Hematopoietic multipotent progenitor cell (in vitro differentiated cells): ENCODE results near the gene HTRA1. TPM values are rescaled to one million over a fixed set of nuclear protein-coding genes. Genes with fewer than 3 reads are reported as not detected.

ENCODE experiments used
- DNase-seq, 3 donors: peaks; one replicate each; pipeline ENCODE4 v3.0.0-alpha.2; 2011 to 2015; ENCODE audit warnings: low read depth in 2 of 3, low spot score in 2 of 3
- total RNA-seq: library from RNA; depleted of rRNA; stranded (reverse); fragments of >200 nt; gene quantifications from one replicate; pipeline ENCODE4 v1.2.3, GENCODE V29; 2012

Gene HTRA1
- total RNA-seq, 1 donor = under 0.01 TPM

- DNase-seq = no peak
Observed at GRCh38 chr10:122493761-122494160, 32.4 kb downstream of the HTRA1 start.

- DNase-seq = no peak
Observed at GRCh38 chr10:122494173-122494820, 32.9 kb downstream of the HTRA1 start.

- no peak for DNase-seq
Observed at GRCh38 chr10:122494833-122495232, 33.5 kb downstream of the HTRA1 start.

GRCh38 chr10:122495406-122496340 lies 34.3 kb downstream of the HTRA1 start:
- DNase-seq = peak in 1 of 3 donors; percentile 16

- no peak for DNase-seq
Observed at GRCh38 chr10:122497241-122497640, 35.9 kb downstream of the HTRA1 start.

- no peak for DNase-seq
Observed at GRCh38 chr10:122498521-122498920, 37.2 kb downstream of the HTRA1 start.

GRCh38 chr10:122499012-122499411 lies 37.7 kb downstream of the HTRA1 start:
- DNase-seq = no peak

GRCh38 chr10:122499491-122499941 lies 38.2 kb downstream of the HTRA1 start:
- no peak for DNase-seq

GRCh38 chr10:122500194-122500593 lies 38.8 kb downstream of the HTRA1 start:
- DNase-seq = no peak

GRCh38 chr10:122500726-122501125 lies 39.4 kb downstream of the HTRA1 start:
- DNase-seq = no peak

- no peak for DNase-seq
Observed at GRCh38 chr10:122503012-122503411, 41.7 kb downstream of the HTRA1 start.

GRCh38 chr10:122503886-122504609 lies 42.7 kb downstream of the HTRA1 start:
- DNase-seq = no peak

GRCh38 chr10:122504610-122504950 lies 43.2 kb downstream of the HTRA1 start:
- no peak for DNase-seq

- DNase-seq = no peak
Observed at GRCh38 chr10:122505011-122505410, 43.7 kb downstream of the HTRA1 start.

- DNase-seq = no peak
Observed at GRCh38 chr10:122505885-122506645, 44.7 kb downstream of the HTRA1 start.

- no peak for DNase-seq
Observed at GRCh38 chr10:122507616-122508015, 46.3 kb downstream of the HTRA1 start.

GRCh38 chr10:122508021-122508420 lies 46.7 kb downstream of the HTRA1 start:
- no peak for DNase-seq

GRCh38 chr10:122509323-122509722 lies 48.0 kb downstream of the HTRA1 start:
- DNase-seq = no peak

GRCh38 chr10:122510326-122510725 lies 49.0 kb downstream of the HTRA1 start:
- no peak for DNase-seq

- peak in 1 of 3 donors; percentile 15 for DNase-seq
Observed at GRCh38 chr10:122510736-122511135, 49.4 kb downstream of the HTRA1 start.

GRCh38 chr10:122513053-122513452 lies 51.7 kb downstream of the HTRA1 start:
- no peak for DNase-seq
